ENCODE data around the gene TUT4. TPM values are rescaled to one million over a fixed set of nuclear protein-coding genes. Genes with fewer than 3 reads are reported as not detected.

The TUT4 gene
- total RNA-seq, 1 donor from 2014 or later: 40.9 TPM

DNA sequence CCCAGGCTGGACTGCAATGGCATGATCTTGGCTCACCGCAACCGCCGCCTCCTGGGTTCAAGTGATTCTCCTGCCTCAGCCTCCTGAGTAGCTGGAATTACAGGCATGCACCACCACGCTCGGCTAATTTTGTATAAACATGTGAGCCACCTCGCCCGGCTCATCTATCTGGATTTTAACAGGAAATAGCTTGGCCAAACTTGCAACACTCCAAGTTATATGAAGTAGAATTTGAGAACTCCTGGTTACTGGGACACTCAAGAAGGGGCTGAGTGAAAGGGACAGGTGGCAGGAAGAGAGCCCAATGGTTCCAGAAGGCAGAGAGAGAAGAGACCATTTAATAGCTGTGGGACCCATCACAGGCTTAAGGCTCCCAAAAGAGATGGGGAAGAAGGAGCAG is 46.3 kb upstream of the TUT4 start:
- no peak for DNase-seq (ENCODE audit: low spot score)
- Mint-ChIP-seq H3K36me3 (ENCODE audit: low read depth) (no peaks in the 10 kb centered on the region), H3K27me3 (ENCODE audit: low read depth) (no peaks in the 10 kb centered on the region), H3K4me1 (ENCODE audit: low read depth) (peaks cover 22% of the 10 kb centered on the region), H3K4me3 (ENCODE audit: unreplicated experiment) (no peak overlapping the region), H3K9me3 (ENCODE audit: low read depth) (no peaks in the 10 kb centered on the region), H3K27ac (ENCODE audit: unreplicated experiment) (no peak overlapping the region)
- TF ChIP-seq, protein P1, sequence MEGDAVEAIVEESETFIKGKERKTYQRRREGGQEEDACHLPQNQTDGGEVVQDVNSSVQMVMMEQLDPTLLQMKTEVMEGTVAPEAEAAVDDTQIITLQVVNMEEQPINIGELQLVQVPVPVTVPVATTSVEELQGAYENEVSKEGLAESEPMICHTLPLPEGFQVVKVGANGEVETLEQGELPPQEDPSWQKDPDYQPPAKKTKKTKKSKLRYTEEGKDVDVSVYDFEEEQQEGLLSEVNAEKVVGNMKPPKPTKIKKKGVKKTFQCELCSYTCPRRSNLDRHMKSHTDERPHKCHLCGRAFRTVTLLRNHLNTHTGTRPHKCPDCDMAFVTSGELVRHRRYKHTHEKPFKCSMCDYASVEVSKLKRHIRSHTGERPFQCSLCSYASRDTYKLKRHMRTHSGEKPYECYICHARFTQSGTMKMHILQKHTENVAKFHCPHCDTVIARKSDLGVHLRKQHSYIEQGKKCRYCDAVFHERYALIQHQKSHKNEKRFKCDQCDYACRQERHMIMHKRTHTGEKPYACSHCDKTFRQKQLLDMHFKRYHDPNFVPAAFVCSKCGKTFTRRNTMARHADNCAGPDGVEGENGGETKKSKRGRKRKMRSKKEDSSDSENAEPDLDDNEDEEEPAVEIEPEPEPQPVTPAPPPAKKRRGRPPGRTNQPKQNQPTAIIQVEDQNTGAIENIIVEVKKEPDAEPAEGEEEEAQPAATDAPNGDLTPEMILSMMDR (IDR thresholded peaks at IDR 0.05): no peak

DNA sequence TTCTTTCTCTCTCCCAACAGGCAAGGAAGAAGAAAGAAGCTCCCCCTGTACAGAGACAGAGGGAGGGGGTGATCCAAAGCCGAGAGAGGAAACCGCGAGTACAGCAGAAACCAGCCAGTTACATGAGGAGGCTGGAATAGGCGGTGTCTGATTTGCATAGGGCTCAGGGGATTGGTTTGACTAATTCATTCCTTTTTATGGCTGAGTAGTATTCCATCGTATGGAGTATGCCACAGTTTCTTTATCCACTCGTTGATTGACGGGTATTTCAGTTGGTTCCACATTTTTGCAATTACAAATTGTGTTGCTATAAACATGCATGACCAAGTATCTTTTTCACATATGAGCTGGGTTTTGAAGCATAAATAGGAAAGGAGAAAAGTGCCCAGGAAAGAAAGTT is 45.8 kb upstream of the TUT4 start:
- H3K4me3 Mint-ChIP-seq (ENCODE audit: unreplicated experiment): no peak overlapping the region
- no peak for DNase-seq (ENCODE audit: low spot score)
- H3K27ac Mint-ChIP-seq (ENCODE audit: unreplicated experiment): no peak overlapping the region
- no peaks in the 10 kb centered on the region for H3K9me3 Mint-ChIP-seq (ENCODE audit: low read depth)
- TF ChIP-seq, protein P1 (IDR thresholded peaks at IDR 0.05): no peak
- peaks cover 17% of the 10 kb centered on the region for H3K4me1 Mint-ChIP-seq (ENCODE audit: low read depth)
- no peaks in the 10 kb centered on the region for H3K27me3 Mint-ChIP-seq (ENCODE audit: low read depth)
- H3K36me3 Mint-ChIP-seq (ENCODE audit: low read depth): no peaks in the 10 kb centered on the region

DNA sequence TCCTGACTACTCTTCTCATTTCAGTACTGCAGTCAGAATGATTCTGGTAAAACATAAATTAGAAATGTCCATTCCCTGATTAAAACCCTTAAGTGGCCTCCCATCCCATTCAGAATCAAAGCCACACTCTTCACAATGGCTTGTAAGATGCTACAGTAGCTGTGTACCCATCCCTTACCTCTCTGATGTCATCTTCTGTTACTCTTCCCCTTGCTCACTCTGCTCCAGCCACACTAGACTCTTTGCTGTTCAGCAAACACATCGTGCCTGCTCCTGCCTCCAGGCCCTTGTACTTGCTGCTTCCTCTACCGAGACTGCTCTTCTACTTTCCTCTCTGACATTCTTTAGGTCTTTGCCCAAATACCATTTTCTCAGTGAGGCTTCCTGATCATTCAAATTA is 45.0 kb upstream of the TUT4 start:
- no peak overlapping the region for H3K27ac Mint-ChIP-seq (ENCODE audit: unreplicated experiment)
- no peaks in the 10 kb centered on the region for H3K9me3 Mint-ChIP-seq (ENCODE audit: low read depth)
- H3K27me3 Mint-ChIP-seq (ENCODE audit: low read depth): no peaks in the 10 kb centered on the region
- H3K36me3 Mint-ChIP-seq (ENCODE audit: low read depth): no peaks in the 10 kb centered on the region
- no peak overlapping the region for H3K4me3 Mint-ChIP-seq (ENCODE audit: unreplicated experiment)
- DNase-seq (ENCODE audit: low spot score): no peak
- TF ChIP-seq, protein P1 (IDR thresholded peaks at IDR 0.05): no peak
- peaks cover 14% of the 10 kb centered on the region for H3K4me1 Mint-ChIP-seq (ENCODE audit: low read depth)

DNA sequence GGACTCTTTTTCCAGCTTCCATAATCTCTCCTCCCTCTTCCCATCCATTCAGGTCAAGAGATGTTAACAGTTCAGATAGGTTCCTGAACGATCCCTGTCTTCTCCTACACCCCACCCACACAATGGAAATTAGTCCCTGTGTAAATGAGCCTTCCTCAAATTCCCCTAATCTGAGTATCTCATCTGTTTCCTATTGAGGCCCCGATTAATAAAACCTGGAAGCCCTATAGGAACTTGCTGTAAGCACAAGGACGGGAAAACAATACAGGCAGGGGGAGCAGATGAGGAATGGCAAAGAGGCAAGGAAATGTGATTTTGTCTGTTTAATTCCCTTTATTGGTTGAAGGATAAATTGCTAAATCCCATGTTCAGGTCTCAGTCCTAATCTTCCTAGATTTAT is 42.2 kb upstream of the TUT4 start:
- Mint-ChIP-seq H3K4me1 (ENCODE audit: low read depth) (peaks cover 15% of the 10 kb centered on the region), H3K9me3 (ENCODE audit: low read depth) (no peaks in the 10 kb centered on the region), H3K4me3 (ENCODE audit: unreplicated experiment) (no peak overlapping the region), H3K27me3 (ENCODE audit: low read depth) (no peaks in the 10 kb centered on the region), H3K27ac (ENCODE audit: unreplicated experiment) (no peak overlapping the region), H3K36me3 (ENCODE audit: low read depth) (no peaks in the 10 kb centered on the region)
- TF ChIP-seq, protein P1 (IDR thresholded peaks at IDR 0.05): no peak
- no peak for DNase-seq (ENCODE audit: low spot score)

DNA sequence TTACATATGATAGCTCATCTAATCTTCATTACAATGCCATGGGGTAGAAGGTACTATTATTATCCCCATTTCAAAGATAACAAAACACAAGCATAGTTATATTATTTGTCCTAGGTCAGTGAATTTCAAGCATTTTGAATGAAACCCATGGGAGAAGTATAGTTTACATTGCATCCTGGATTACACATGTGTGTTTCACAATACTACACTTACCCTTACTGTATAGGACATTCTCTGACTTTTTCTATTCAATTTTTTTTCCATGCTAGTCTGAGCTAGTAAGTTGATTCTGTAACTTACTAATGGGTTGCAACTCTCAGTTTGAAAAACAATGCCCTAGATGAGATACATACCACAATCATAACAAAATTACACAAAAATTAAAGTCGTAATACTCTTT is 40.6 kb upstream of the TUT4 start:
- no peaks in the 10 kb centered on the region for H3K36me3 Mint-ChIP-seq (ENCODE audit: low read depth)
- DNase-seq (ENCODE audit: low spot score): no peak
- H3K27me3 Mint-ChIP-seq (ENCODE audit: low read depth): no peaks in the 10 kb centered on the region
- peaks cover 15% of the 10 kb centered on the region for H3K4me1 Mint-ChIP-seq (ENCODE audit: low read depth)
- no peaks in the 10 kb centered on the region for H3K9me3 Mint-ChIP-seq (ENCODE audit: low read depth)
- no peak overlapping the region for H3K4me3 Mint-ChIP-seq (ENCODE audit: unreplicated experiment)
- TF ChIP-seq, protein P1 (IDR thresholded peaks at IDR 0.05): no peak
- H3K27ac Mint-ChIP-seq (ENCODE audit: unreplicated experiment): no peak overlapping the region
